Esophagus mucosa (tissue), 1 donor: ENCODE measurements around the gene RPS27L. TPM values are rescaled to one million over a fixed set of nuclear protein-coding genes. Genes with fewer than 3 reads are reported as not detected.

ENCODE experiments used
- ATAC-seq: fragments of 200-7000 bp; cut with Tn5 transposase; one replicate; pipeline ENCODE4 v1.9.1; 2020
- total RNA-seq: library from RNA; stranded (reverse); gene quantifications from one replicate; pipeline ENCODE4 v1.2.4, GENCODE V29; 2023
- donor health status: DM: yes; HTN: yes; CAD: no.

Gene RPS27L
- total RNA-seq, 1 donor from 2014 or later, result 54.4 TPM

DNA sequence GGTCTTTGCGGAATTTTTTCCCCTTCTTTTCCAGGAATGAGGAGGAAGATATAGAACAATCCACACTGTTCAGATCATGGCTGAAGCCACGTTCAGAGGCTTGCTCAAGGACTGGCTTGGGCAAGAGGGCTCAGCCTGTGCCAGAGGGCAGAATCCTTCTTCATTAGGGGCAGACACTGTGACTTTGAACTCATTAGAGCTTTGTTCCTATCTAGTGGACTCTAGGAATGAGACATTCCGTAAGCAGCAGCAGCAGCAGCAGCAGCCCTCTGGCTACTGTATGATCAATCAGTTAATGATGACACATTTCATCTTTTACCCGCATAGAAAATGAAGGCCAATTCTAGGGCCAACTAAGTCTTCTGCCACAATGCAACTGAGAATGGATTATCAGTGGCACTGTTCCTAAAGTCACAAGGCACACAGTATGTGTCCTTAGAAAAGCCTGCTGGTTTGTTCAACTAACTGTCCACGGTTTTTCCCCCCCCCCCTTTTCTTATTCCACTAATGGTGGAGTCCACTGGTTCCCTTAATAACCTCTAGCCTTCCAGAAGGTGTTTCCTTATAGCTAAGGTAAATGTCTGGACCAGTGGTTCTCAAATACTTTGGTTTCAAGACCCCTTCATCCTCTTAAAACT lies 30.4 kb upstream of the RPS27L start:
- no peak for ATAC-seq

DNA sequence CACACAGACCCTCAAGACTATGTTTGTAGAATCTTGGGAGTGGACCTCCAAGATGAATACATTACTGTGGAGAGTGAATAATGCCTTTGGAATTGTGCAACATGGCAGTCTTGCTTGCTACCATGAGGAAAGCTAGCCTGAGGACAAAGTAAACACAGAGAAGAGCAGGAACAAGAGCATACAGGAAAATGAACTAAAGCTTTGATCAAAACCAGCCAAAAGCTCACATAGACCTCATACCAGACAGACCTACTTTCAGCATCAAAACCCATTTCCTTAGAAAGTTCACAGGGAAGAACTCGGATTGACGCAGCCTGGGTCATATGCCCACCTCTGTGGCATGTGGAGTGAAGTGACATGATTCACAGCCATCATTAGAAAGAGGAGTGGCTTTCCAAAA lies 28.8 kb upstream of the RPS27L start:
- peak; percentile 44 for ATAC-seq

DNA sequence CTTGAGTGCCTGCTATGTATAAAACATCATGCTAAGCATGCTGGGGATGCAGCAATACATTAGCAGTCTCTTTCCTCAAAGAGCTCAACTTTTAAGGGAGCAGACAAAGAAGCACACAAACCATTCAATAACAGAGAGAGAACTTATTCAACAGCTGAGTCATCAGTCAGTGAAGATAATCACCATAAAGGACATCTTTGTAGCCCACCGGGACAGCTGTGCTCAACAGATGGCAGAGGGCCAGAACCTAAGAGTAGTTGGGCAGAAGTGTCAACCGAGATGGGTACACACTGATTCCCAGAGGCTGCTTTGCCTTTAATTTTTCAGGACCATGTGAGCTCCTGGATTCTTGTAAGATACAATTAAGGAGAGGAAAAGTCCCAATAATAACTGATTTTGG lies 27.9 kb upstream of the RPS27L start:
- no peak for ATAC-seq

GRCh38 chr15:63181648-63182047 lies 24.4 kb upstream of the RPS27L start:
- ATAC-seq, result peak; percentile 83

GRCh38 chr15:63180746-63181145 lies 23.5 kb upstream of the RPS27L start:
- no peak for ATAC-seq

GRCh38 chr15:63178034-63178433 lies 20.8 kb upstream of the RPS27L start:
- no peak for ATAC-seq

DNA sequence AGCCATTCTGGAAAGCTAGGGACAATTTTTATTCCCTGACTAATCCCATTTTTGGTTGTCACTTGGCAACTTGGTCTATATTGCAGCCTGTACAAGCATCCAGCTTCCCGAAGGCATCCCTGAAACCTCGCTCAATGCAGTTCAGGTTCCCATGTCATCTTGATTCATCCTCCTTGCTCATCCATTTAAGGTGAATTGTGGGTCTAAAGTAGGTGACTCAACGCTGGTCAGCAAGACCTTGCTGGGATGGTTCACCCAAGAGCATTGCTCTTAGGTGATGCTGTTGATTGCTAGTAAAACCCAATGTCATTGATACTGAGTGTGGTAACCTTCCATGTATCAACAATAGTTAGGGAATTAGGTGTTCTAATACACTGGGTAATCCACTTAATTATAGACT lies 19.0 kb upstream of the RPS27L start:
- no peak for ATAC-seq

GRCh38 chr15:63172851-63173451 lies 15.7 kb upstream of the RPS27L start:
- ATAC-seq, result no peak

GRCh38 chr15:63172376-63172775 lies 15.1 kb upstream of the RPS27L start:
- no peak for ATAC-seq

GRCh38 chr15:63169788-63170187 lies 12.5 kb upstream of the RPS27L start:
- ATAC-seq, result no peak

GRCh38 chr15:63166219-63166618 lies 8.9 kb upstream of the RPS27L start:
- no peak for ATAC-seq

GRCh38 chr15:63165166-63165859 lies 8.0 kb upstream of the RPS27L start:
- no peak for ATAC-seq

- no peak for ATAC-seq
Observed at GRCh38 chr15:63163217-63163616, 5.9 kb upstream of the RPS27L start.

- ATAC-seq, result no peak
Observed at GRCh38 chr15:63160638-63161037, 3.4 kb upstream of the RPS27L start.

- peak; percentile 42 for ATAC-seq
Observed at GRCh38 chr15:63157891-63158431, 684 bp upstream of the RPS27L start.

DNA sequence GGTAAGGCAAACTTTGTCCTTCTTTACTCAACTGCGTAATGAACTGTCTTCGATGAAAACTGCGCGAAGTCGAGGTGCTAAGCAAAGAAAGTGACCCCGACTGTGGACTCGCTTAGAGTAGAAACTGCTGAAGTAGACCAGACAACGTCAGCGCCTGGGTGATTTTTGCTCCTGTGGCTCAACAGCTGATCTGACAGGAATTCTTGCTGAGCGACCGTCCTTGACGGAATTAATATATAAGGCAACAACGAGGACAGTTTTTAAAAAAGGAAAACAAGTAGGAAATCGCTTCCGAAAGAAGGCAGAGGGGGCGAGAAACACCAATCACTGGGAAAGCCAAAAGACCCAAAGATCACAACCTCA lies 541 bp downstream of the RPS27L start:
- ATAC-seq, result no peak

DNA sequence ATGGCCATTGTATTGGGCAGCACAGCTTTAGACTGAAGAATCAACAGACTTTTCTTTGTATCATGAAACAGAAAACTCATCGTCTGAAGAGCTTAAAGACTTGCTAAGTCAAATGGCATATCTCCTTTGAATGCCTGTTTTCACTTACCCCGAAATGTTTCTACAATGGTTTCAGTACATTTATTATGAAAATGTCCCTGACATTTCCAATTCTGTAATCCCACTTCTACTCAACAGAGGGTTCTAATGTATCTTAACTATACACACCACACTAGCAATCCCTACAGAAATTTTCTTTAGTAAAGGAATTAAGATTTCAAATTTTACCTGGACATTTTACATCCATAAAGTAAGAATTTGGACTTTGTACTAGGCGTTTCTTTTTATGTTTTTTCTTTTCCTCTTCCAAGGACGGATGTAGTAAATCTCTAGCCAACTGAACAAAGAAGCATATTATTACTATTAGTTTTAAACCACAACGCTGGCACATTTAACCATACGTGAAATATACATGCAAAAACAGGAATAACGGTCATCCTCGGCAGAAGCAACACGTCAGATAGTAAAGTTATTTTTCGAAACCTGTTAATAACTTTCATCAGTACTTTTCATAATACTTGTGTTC lies 1.1 kb downstream of the RPS27L start:
- ATAC-seq, result no peak

DNA sequence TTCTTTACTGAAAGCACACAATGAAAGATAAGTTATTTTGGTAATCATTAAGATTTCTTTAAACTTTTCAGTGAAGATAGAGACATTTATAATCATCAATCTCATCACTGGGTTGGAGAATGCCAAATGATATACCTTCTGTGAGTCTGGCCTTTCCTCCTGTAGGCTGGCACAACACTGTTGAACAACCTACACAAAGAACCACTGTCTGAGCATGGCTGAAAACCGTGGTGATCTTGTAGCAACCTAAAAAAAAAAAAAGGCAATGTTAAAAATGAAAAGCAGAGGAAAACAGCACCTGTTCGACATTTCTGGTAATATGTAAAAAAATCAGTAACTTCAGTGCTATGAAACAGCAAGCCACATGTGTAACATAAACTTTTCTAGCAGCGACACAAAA lies 1.8 kb downstream of the RPS27L start:
- ATAC-seq, result no peak

DNA sequence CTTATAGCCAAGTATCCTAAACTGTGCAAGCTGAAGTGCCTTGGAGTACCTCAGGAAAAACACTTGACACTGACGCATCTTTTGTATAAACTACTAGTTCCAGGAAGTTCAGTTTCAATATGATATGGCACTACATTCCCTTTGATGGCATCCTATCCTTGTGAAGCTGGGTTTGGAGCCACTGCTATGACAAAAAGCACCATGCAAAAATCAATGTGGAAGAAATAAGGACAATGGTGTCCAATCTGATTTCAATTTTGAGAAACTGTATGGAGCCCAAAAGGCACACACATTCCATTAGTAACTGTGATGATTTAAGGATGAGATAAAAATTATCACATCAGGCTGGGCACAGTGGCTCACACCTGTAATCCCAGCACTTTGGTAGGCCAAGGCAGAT lies 5.6 kb downstream of the RPS27L start:
- ATAC-seq, result no peak

DNA sequence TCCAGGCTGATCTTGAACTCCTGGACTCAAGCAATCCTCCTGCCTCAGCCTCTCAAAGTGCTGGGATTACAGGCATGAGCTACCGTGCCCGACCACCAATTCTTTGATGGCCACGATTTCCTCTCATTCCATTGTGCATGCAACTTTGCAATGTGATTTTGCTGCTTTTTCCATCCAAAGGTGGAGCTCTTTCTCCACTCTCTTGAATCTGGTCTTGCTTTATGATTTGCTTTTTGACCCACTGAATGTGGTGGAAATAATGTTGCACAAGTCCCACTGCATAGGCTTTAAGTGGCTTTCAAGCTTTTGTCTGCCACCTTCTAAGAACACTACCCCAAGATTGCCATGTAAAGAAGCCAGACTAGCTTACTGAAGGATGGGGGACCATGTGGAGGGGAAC lies 10.6 kb downstream of the RPS27L start:
- no peak for ATAC-seq

DNA sequence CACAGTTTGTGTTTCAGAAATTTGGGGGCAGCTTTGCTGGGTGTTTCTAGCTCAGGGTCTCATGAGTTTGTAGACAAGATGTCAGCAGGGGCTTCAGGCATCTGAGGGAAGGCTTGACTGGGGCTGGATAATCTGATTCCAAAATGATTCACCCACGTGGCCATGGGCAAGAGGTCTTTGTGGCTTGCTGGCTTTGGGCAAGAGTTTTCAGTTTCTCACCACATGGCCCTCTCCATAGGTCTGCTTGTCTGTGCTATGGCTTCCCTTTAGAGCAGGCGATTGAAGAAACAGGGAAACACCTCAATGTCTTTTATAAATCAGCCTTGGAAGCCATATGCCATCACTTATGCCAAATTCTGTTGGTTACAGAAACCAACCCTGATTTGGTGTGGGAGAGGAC lies 11.9 kb downstream of the RPS27L start:
- ATAC-seq, result no peak

DNA sequence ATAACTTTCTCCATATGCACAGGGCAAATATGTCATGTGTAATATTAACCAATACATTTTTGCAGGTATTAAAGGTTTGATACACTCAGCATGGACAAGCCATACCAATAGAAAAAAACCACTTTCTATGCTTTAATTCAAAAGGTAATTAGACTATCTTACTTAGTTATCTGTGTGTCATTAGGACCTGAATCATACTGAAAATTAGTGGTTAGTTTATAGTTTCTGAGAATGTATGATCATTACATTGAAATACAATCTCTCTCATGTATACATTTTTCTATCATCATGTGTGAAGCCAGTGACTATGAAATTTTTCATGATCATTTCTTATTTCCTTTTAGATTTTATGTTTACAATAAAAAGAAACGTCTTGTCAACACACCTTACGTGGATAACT lies 16.3 kb downstream of the RPS27L start:
- ATAC-seq, result no peak

- no peak for ATAC-seq
Observed at GRCh38 chr15:63136742-63137141, 20.5 kb downstream of the RPS27L start.

- ATAC-seq, result peak; percentile 76
Observed at GRCh38 chr15:63135804-63136203, 21.5 kb downstream of the RPS27L start.
